Stimulated activated CD8-positive, alpha-beta memory T cell treated with anti-CD3 and anti-CD28 coated beads, Interleukin-4, amount 100 ng/mL, for 24 hours (primary cell): ENCODE data around the gene USP46.

Source experiments
- DNase-seq: peaks from one replicate; pipeline ENCODE4 v3.0.0-alpha.2; 2020; ENCODE audit warnings: low read depth

Gene USP46

DNA sequence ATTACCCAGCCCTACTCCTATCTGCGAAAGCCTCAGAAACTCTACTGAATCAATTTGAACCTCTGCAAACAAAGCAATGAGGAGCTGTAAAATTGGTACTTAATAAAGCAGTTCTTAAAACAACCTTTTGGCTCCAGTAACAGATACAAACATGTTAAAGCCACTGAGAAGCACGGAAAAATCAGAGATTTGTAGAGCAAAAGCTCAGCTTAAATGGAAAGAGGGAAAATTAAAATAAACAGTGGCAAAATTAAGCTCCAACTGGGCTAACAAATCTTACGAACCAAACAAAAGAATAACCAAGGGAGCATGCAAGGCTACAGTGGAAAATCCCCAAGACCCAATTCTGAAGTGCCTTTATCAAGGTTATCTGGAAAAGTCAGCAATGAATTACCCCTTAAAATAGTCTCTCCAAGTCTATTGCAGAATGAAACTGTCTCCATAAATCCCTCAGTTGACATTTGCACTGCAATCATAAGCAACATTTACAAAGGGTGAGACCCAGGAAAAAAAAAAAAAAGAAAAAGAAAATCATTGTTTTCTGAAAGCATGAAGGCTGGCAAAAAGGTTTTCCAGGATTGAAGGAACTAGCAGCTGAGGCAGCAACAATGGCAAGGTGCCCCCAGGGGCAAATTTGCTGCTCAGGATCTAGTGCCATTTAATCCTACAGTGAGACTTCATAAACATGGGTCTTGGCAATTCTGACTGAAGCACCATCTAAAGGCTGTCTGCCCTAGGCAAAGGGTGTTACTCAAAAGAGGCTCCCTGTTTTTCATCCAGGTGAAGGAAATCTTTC is 40.1 kb downstream of the USP46 start:
- no peak for DNase-seq

DNA sequence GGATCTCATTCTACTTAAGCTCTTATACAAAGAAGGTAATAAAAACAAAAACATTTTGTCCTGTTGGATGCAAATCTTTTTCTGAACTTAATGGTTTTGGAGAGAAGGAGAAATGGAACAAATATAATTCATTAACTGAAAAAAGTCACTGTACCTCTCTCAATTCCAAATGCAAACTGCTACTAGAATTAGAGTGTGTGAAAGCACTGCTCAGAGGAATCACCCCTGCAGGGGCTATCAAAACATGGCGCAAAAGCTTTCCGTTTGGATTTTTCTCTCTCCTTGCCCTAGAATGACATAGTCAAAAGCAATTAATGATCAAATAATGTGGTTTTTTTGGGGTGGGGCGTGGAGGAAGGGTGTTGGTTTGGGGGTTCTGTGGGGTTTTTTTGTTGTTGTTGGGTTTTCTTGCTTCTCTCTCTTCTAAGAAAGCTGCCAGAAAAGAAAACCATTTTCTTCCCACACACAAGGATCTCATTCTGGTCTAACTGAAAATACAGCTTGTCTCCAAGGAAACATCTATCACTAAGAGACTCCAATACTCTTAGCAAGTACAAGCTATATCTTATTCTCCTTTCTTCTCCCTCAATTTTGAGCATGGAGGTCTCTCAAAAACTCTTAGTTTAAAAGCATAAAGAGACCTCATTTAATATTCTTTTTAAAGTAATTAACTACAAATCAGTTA is 41.6 kb downstream of the USP46 start:
- no peak for DNase-seq

DNA sequence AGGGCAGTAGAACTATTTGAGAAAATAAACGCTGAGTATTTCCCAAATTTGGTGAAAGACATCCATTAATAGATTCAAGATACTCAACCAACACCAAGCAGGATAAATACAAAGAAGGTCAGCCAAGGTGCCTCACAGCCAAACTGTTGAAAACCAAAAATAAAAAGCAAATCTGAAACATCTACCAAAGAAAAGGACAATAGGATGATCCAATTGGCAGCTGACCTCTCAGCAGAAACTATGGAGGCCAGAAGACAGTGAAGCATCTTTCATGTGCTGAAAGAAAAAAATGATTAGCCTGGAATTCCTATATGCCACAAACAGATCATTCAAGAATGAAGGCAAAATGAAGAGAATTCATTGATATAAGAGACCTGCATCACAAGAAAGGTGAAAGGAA is 44.9 kb downstream of the USP46 start:
- DNase-seq = no peak

DNA sequence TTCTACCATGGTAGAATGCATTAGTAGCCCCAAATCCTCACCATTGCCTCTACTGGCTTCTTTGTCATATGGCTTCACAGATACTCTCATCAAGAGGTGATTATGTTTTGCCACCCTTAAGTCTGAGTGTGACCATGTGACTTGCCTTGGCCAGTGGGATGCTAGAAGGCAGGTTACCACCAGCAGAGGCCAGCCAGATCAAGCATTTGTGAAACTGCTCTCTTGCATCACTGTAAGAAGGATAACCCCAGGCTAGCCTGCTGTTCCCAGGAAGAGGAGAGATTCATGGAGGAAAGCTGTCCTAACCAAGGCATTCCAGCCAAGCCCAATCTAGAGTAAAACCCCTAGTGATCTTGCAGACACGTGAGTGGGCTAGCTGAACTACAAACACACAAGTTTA is 46.8 kb downstream of the USP46 start:
- DNase-seq = no peak

DNA sequence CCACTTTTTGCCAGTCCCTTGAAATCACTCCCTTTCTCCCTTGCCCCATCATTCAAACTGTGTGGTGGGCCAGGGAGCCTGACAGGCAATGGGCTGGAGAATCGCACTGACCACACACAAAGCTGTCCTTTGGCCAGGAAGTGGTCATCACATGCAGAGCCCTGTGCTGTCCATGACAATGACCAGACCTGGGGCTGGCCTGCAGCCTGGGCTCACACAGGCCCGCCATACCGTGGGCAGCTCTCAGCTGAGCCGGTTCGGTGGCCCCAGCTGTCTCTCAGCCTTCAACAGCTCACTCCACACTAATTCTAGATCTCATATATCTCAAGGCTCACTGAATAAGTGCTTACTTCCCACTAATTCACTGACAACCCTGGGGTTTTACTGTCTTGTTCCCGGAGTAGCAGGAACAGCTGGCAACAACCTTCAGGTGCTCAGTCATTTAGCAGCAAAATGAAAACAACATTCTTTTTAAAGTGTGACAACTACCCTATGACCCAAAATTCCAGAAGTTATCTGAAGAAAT is 48.0 kb downstream of the USP46 start:
- DNase-seq = no peak

DNA sequence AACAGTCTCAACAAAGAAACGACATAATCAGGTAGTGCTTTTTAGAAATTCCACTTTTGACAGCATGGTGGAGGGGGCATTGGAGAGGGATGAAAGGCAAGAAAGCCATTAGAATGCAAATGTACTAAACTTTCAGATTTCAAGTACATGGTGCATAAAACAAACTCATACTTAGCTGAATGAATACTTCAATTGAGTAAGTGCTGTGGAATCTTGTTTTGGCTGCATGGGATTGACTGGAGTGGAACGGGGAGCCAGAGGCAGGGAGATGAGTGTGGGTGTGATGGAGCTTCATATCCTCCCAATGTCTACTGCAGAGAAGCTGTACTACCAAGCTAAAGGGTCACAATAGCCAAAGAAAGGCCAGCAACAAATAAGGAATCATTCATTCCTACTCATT is 52.4 kb downstream of the USP46 start:
- no peak for DNase-seq

DNA sequence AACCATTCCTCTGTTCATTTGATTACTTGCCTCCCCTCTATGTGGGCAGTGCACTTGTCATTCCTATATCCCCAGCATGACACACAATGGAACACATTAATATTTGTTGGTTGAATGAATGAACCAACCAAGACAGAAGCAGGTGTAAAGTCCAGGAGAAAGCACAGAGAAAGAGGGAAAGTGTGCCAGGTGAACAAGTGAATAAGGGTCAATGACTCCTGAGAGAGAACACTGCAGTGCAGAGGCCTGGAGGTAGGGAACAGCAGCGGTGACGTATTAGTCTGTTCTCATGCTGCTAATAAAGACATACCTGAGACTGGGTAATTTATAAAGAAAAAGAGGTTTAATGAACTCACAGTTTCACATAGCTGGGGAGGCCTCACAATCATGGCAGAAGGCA is 53.1 kb downstream of the USP46 start:
- no peak for DNase-seq

DNA sequence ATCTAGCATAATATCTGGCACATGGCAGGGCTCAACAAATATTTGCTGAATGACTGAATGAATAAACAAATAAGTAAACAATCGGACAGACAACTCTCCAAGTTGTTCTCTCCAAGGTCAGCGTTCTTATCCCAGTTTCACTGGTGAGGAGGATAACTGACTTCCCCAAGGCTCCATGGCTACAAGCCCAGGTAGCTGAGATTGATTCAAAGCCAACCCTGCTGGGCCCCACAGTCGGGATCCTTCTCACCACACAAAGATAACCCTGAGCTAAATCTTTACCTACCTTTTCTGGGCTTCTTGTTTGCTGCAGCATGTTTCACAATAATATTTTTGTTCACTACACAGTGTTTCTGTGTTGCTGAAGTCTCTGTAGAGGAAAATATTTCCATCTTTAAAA is 54.9 kb downstream of the USP46 start:
- no peak for DNase-seq

DNA sequence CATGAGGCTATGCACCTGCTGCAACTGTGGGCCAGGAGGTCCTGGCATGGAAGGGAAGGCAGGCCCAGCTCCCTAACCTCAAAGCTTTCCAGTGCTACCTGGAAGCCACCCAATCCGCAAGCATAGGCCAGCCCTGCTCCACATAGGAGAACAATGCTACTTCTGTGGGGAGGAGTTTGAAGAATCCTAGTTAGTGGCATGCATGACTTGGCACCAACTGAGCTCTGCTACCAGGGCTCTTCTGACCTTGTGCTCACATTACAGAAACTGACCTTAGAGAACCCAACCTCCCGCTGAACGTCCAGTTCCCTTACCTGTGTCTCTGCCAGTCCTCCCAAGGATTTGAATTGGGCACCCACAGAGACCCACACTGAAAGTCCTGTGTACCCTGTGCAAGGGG is 58.8 kb downstream of the USP46 start:
- DNase-seq = no peak

DNA sequence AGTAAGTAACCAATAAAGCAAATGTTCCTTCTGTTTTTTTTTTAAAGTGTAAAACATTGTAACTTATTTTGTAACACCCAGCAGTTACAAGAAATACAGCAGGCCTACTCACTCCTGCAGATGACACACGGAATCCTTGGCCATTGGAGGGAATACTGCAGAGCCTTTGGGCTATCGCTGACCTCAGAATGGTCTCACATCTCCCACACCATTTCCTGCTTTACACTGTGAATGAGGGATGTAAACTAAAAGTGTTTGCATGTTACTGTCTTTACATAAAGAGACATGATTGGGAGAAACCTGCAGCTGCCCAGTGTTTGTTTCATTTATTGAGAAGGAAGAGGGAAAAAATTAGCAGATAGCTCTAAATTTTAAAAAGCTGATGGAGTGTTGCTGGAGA is 64.1 kb downstream of the USP46 start:
- DNase-seq = no peak

DNA sequence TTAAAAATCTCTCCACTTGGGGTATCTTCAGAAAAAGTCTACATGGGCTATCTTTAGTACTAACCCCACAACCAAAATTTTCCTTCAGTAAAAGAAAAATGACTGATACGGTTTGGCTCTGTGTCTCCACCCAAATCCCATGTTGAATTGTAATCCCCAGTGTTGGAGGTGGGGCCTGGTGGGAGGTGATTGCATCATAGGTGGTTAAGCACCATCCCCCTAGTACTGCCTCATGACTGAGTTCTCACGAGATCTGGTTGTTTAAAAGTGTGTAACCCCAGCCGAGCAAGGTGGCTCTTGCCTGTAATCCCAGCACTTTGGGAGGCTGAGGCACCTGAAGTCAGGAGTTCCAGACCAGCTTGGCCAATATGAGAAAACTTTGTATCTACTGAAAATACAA is 66.8 kb downstream of the USP46 start:
- no peak for DNase-seq

DNA sequence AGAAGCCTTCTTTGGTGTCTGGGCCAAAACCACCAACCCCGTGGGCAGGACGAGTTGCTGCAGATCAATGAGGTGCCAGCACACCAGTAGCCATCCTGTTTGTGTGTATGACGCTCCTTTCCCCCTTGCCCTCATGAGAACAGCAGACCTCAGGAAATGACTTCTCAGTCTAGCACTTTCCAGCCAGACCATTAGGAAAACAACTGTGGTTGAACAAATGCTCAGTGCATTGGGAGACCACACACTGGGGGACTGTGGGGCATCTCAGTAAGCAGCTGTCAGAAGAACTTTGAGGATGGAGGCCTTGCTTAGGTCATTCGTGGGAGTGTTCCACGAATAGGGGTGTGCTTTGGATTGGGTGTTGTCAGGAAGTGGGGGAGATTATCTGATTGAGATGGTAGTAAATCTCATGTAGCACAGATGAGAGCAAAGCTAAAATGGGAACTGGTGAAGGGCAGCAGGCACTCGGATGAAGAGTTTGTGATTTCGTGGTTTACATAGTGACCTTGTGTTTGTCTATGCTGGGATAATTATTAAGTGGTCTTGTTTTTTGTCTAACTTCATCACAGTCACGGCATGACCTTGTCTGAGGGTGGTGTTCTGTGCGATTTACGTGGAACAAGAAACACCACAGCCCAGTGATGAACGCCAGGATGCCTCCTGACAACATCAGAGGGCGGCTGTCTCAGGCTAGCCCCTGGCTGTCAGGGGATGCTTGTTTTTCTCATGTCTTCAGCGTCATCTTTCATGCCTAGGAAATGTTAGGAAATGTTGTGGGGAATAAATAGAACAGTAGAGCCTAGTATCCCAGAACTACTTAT is 70.1 kb downstream of the USP46 start:
- no peak for DNase-seq

DNA sequence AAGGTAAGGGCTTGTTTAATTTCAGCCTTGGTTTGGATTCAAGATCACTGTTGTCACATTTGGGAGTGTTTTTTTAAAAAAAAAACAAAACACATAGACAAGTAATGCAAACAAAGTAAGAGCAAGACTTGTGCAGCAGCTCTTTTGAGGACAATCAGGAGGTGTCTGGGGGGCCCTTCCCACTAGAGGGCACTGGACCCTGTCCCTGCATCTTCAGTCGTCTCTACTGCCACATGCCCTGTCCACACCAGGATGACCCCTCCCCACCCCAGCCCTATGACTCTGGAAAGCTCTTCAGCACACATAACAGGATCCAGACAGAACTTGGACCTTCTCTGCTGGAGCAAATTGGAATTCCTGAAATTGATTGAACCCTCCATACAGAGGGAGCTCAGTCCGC is 71.0 kb downstream of the USP46 start:
- DNase-seq = no peak

DNA sequence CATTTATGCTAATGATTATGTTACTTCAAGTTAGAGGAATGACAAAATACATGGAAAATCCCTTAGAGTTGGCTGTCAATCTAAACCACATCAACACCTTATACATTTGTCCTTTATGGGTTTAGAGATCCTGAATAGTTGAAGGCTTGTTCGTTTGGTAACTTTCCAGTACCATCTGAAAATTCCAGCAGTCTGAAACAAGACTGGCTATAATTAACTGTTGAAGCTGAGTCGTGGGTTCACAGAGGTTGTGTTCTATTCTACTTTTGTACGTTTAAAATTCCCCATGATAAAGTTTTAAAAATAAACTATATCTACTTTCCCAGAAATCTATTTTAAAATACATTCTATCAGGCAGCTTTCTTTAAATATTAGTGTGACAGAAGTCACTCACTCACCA is 73.0 kb downstream of the USP46 start:
- DNase-seq = no peak

DNA sequence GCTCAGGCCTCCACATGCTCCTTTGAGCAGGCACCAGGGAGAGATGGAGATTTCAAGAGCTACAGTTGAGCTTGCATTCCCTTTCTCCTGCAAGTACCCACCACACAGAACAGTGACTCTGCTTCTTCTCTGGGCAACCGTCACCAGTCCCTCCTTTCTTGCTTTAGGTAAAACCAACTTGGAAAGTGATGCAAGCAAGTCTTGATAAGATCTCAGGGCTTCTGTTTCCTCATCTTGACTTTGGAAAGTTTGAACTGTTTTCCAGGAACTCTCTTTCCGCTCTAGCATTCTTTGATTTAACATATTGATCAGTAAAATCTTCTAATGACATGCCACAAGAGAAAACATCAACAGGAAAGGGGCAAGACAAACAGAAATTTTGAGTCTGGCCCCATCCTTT is 73.7 kb downstream of the USP46 start:
- no peak for DNase-seq

DNA sequence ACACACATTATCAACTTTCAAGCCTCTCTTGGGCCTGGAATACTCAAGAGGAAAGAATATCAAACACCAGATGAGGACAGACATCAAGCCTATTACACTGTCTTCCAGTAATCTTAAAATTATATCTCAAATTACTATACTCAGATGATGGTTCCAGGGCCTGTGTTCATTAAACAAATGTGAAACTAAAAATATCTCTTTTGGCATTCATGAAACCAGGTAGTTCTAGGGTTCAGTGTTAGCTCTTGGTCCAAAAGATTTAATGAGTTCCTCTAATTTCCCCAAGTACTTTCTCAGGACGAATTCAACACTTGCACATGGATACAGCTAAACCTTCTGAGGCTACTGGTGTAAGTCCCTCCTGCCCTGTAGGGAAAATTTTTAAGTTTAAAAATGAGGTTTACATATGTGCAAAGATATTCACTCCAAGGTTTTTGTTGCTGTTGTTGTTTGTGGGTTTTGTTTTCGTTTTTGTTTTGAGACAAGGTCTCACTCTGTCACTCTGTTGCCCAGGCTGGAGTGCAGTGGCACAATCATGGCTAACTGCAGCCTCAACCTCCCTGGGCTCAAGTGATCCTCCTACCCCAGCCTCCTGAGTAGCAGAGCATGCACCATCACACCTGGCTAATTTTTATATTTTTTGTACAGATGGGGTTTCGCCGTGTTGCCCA is 79.4 kb downstream of the USP46 start:
- DNase-seq = no peak

DNA sequence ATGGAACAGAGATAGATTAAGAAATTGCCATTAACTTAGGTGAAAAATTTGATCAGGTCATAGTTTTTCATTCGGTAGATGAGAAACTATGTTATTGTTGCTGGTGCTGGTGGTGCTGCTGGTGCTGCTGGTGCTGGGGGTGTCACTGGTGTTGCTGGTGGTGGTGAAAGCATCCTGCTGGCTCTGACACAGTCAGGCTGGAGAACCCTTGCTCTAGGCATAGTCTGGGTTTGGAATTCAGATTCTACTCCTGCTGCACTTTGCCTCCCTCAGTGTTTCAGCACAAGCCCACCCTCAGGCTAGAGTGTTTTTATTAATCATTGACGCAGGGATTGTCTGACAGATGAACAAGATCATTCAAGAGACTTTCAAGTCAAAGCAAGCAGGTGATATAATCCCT is 80.2 kb downstream of the USP46 start:
- no peak for DNase-seq

DNA sequence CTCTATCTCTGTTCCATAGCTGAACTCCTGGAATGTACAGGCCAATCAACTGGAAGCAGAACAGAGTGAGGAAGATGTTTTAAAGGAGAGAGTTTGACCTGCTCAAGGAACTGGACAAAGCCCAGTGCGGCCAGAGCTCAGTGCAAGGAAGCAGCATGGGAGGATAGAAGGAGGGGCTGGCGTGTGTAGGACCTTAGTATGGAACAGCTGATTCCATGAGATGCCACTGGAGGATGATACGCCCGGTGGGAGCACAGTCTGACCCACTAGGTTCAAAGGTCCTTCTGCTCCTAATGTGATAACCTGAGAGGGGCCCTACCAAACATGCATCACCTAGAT is 81.5 kb downstream of the USP46 start:
- no peak for DNase-seq

DNA sequence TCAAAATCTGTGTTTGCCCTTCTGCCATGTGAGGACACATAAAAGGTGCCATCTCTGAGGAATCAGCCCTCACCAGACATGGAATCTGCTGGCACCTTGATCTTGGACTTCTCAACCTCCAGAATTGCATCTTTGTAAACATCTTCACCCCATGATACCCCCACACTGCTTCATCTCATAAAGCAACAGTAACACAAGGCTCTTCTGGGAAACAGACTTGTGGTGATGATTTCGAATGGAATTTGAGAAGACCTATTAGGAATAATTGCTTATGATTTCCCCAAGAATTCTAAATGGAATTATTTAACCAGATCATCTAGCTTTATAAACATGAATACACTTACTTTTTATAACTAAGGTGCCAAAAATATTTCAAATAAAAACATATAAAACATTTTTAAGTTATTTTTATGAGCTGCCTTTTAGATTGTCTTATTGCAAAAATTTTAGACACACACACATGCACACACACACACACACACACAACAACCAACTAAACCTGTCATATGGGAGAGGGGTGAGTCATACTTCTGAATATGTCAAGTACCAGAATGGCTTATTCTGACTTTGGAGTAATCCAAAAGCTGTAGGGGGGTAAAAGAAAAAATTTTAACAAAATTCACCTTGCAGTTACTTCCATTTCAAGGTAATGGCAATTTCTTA is 82.0 kb downstream of the USP46 start:
- no peak for DNase-seq

DNA sequence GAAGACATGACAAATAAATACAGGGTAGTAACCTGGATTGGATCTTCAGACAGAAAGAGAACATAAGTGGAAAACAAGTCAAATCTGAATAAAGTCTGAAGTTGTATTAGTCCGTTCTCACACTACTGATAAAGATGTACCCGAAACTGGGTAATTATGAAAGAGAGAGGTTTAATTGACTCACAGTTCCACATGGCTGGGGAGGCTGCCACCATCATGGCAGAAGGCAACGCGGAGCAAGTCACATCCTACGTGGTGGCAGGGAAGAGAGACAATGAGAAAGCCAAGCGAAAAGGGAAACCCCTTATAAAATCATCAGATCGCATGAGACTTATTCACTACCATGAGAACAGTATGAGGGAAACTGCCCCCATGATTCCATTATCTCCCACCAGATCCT is 82.8 kb downstream of the USP46 start:
- DNase-seq = no peak

DNA sequence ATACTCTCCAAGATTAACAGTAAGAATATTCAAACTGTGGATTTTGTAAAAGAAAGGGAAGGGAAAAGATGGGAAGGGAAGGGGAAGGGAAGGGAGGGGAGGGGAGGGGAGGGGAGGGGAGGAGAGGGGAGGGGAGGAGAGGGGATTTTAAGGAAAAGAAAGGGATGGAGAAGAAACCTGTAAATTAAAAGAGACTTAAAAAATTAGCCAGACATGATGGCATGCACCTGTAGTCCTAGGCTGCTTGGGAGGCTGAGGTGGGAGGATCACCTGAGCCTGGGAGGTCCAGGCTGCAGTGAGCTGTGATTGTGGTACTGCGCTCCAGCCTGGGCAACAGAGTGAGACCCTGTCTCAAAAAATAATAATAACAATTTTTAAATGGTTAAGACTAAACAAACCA is 83.7 kb downstream of the USP46 start:
- DNase-seq = no peak

DNA sequence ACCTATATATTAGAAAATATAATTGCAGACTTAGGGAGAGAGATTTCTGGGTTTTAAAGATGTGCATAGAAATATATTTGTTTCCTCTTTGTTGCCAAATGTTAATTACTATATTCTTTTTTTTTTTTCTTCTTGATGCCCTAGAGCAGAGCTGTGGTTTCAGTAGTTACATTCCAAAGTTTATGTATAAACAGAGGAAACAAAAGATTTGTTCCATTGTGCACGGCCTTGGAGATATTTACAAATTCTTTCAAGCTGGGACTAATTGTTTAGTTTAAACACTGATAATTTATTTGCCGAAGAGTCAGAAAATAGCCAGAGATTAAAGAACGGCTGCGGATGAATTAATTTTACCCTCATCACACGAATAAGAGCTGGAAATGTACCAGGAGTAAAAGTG is 85.1 kb downstream of the USP46 start:
- DNase-seq = no peak
